Spleen (tissue), 11 donors: ENCODE data around the gene DAZAP1. TPM values are rescaled to one million over a fixed set of nuclear protein-coding genes. Genes with fewer than 3 reads are reported as not detected.

ENCODE experiments used
- DNase-seq: peaks from one replicate; pipeline ENCODE4 v3.0.0-alpha.2; 2020
- H3K27ac ChIP-seq, 8 donors: fragments of 200-600 bp; sonication (generic) in 7 of 8; 1 replicate in 4 of 8; 2 replicates in 4 of 8; pipeline versions ENCODE4 v1.5.0 to v1.8.0; 2016 to 2021; ENCODE audit warnings: inconsistent platforms in 4 of 8, mild to moderate bottlenecking in 4 of 8, moderate library complexity in 1 of 8
- H3K27me3 ChIP-seq, 7 donors: fragments of 200-600 bp; sonication (generic) in 6 of 7; replicated peaks in 1 of 7; 1 replicate in 4 of 7; 2 replicates in 3 of 7; pipeline versions ENCODE4 v1.5.0 to v1.8.0; 2016 to 2021; ENCODE audit warnings: inconsistent platforms in 3 of 7, mild to moderate bottlenecking in 1 of 7
- H3K36me3 ChIP-seq, 6 donors: fragments of 200-600 bp; sonication (generic) in 5 of 6; 1 replicate in 4 of 6; 2 replicates in 2 of 6; pipeline versions ENCODE4 v1.5.0 to v1.8.0; 2016 to 2021; ENCODE audit warnings: inconsistent platforms in 2 of 6
- H3K4me1 ChIP-seq, 6 donors: fragments of 200-600 bp; sonication (generic) in 5 of 6; 1 replicate in 3 of 6; 2 replicates in 3 of 6; pipeline versions ENCODE4 v1.5.0 to v1.8.0; 2016 to 2021; ENCODE audit warnings: inconsistent platforms in 3 of 6
- H3K4me3 ChIP-seq, 8 donors: fragments of 200-600 bp; sonication (generic) in 7 of 8; 1 replicate in 4 of 8; 2 replicates in 4 of 8; pipeline versions ENCODE4 v1.5.0 to v1.8.0; 2016 to 2021; ENCODE audit warnings: inconsistent platforms in 4 of 8, mild to moderate bottlenecking in 4 of 8, moderate library complexity in 2 of 8
- H3K9me3 ChIP-seq, 8 donors: fragments of 200-600 bp; sonication (generic) in 7 of 8; 1 replicate in 4 of 8; 2 replicates in 4 of 8; pipeline versions ENCODE4 v1.5.0 to v1.8.0; 2016 to 2021; ENCODE audit warnings: inconsistent platforms in 4 of 8
- CTCF ChIP-seq, 11 experiments: fragments of 200-600 bp in 7 of 11; fragments of 450-650 bp in 4 of 11; sonication (generic) in 4 of 11; IDR thresholded peaks in 8 of 11; conservative IDR thresholded peaks in 3 of 11; 1 replicate in 7 of 11; 2 replicates in 4 of 11; pipeline versions ENCODE4 v1.4.0 to v1.8.0; 2016 to 2021; ENCODE audit warnings: antibody characterized with exemption in 11 of 11, inconsistent platforms in 4 of 11, mild to moderate bottlenecking in 1 of 11
- POLR2A ChIP-seq, 3 donors: fragments of 450-650 bp; IDR thresholded peaks; one replicate each; pipeline ENCODE4 v1.5.1; 2017; ENCODE audit warnings: antibody characterized with exemption in 3 of 3, mild to moderate bottlenecking in 1 of 3
- POLR2AphosphoS5 ChIP-seq, 3 donors: sonication (generic); formaldehyde crosslinking; IDR thresholded peaks; one replicate each; pipeline ENCODE4 v1.5.1; 2017; ENCODE audit warnings: antibody characterized with exemption in 3 of 3
- WGBS, 5 donors: extraction: QIAGEN DNeasy Blood & Tissue Kit in 3 of 5; methylation state at CpG; one replicate each; pipeline versions ENCODE4 v1.1.5 to v1.1.7; 2013 to 2018; 5-methylcytosine and 5-hydroxymethylcytosine counted together
- intact Hi-C: fragments of 100-400 bp; cut with DNase I; formaldehyde crosslinking; loops from one replicate; pipeline ENCODE4 v1.15.0; 2023; ENCODE audit warnings: low total_unique reads
- polyA plus RNA-seq, 3 donors: library from polyadenylated mRNA; stranded (reverse); fragments of 200-250 nt; gene quantifications; one replicate each; pipeline ENCODE4 v1.2.1, GENCODE V29; 2013
- total RNA-seq, 7 donors: library from RNA; depleted of rRNA in 3 of 7; stranded (reverse); fragments of >200 nt in 3 of 7; fragmentation: NEBNext Ultra II Directional in 4 of 7; extraction: Animal tissue kit (Norgen Biotek cat#: 25700) in 4 of 7; gene quantifications; one replicate each; pipeline versions ENCODE4 v1.1.0 to v1.2.1, GENCODE V29; 2016 to 2021
- donor health status: healthy with polysubstance abuse.
- donor health status: DM: no; HTN: no; CAD: no; lungs with moderate emphysema.
- donor health status: DM: no; HTN: no; CAD: no.
- donor health status: Bipolar disorder and iron deficiency.
- donor health status: healthy.
- donor health status: DM: no; HTN: no; CAD: no.
- donor health status: DM: yes; HTN: yes; CAD: no.

The DAZAP1 gene
- total and polyA plus RNA-seq, 10 donors = 43.8 to 137 (median 99.6) TPM

GRCh38 chr19:1416014-1416841, 8.8 kb downstream of the DAZAP1 start:
- Histone ChIP-seq H3K36me3 (peaks cover 0 to 92% (median 43%) of the 10 kb centered on the region in 6 donors), H3K9me3 (no peaks in the 10 kb centered on the region), H3K27me3 (no peaks in the 10 kb centered on the region), H3K27ac (peak overlapping the region; percentile 38 to 98 (median 88)), H3K4me3 (peak overlapping the region in 2 of 8 donors; percentile 4 to 21), H3K4me1 (peaks cover 46 to 88% (median 72%) of the 10 kb centered on the region in 6 donors)
- intact Hi-C loops = no loop called here
- no peak for TF ChIP-seq CTCF (IDR thresholded peaks at IDR 0.05 in 8 of 11, conservative IDR thresholded peaks at IDR 0.05 in 3 of 11)
- TF ChIP-seq POLR2AphosphoS5 (IDR thresholded peaks at IDR 0.05) = no peak
- TF ChIP-seq POLR2A (IDR thresholded peaks at IDR 0.05) = no peak
- DNase-seq = no peak
- WGBS, 5 donors = 65 to 81% (median 73%) methylated on average over 27 to 28 of the region's 28 CpGs

- H3K4me3 ChIP-seq = no peak overlapping the region
- H3K4me1 ChIP-seq = peaks cover 38 to 86% (median 64%) of the 10 kb centered on the region in 6 donors
- 77 to 93% (median 85%) methylated on average over 21 of the region's 21 CpGs for WGBS, 5 donors
- peak overlapping the region in 6 of 8 donors; percentile 26 to 98 (median 94) for H3K27ac ChIP-seq
- H3K36me3 ChIP-seq = peaks cover 0 to 92% (median 52%) of the 10 kb centered on the region in 6 donors
- H3K9me3 ChIP-seq = no peaks in the 10 kb centered on the region
- no peaks in the 10 kb centered on the region for H3K27me3 ChIP-seq
- intact Hi-C loops = no loop called here
- no peak for DNase-seq
- no peak for TF ChIP-seq CTCF (IDR thresholded peaks at IDR 0.05 in 8 of 11, conservative IDR thresholded peaks at IDR 0.05 in 3 of 11)
- TF ChIP-seq POLR2AphosphoS5 (IDR thresholded peaks at IDR 0.05) = peak in 1 of 3 donors; percentile 47
- TF ChIP-seq POLR2A (IDR thresholded peaks at IDR 0.05) = no peak
Observed at GRCh38 chr19:1417145-1417544, 9.8 kb downstream of the DAZAP1 start.

GRCh38 chr19:1417681-1418495, 10.5 kb downstream of the DAZAP1 start:
- intact Hi-C loops = no loop called here
- Histone ChIP-seq H3K4me1 (peaks cover 31 to 86% (median 56%) of the 10 kb centered on the region in 6 donors), H3K27ac (peak overlapping the region in 6 of 8 donors; percentile 26 to 98 (median 94)), H3K9me3 (no peaks in the 10 kb centered on the region), H3K36me3 (peaks cover 0 to 92% (median 56%) of the 10 kb centered on the region in 6 donors), H3K27me3 (no peaks in the 10 kb centered on the region), H3K4me3 (no peak overlapping the region)
- WGBS, 5 donors = 76 to 89% (median 84%) methylated on average over 24 to 30 of the region's 30 CpGs
- TF ChIP-seq POLR2AphosphoS5 (IDR thresholded peaks at IDR 0.05) (peak in 2 of 3 donors; percentile 37 to 64), POLR2A (IDR thresholded peaks at IDR 0.05) (no peak), CTCF (IDR thresholded peaks at IDR 0.05 in 8 of 11, conservative IDR thresholded peaks at IDR 0.05 in 3 of 11) (no peak)
- no peak for DNase-seq

GRCh38 chr19:1418496-1418775, 11.1 kb downstream of the DAZAP1 start:
- TF ChIP-seq POLR2AphosphoS5 (IDR thresholded peaks at IDR 0.05) (no peak), POLR2A (IDR thresholded peaks at IDR 0.05) (no peak), CTCF (IDR thresholded peaks at IDR 0.05 in 8 of 11, conservative IDR thresholded peaks at IDR 0.05 in 3 of 11) (no peak)
- WGBS, 5 donors = 79 to 90% (median 86%) methylated on average over 13 of the region's 13 CpGs
- DNase-seq = no peak
- intact Hi-C loops = no loop called here
- Histone ChIP-seq H3K27me3 (no peaks in the 10 kb centered on the region), H3K9me3 (no peaks in the 10 kb centered on the region), H3K27ac (peak overlapping the region in 5 of 8 donors; percentile 25 to 98 (median 96)), H3K36me3 (peaks cover 0 to 92% (median 56%) of the 10 kb centered on the region in 6 donors), H3K4me1 (peaks cover 31 to 86% (median 52%) of the 10 kb centered on the region in 6 donors), H3K4me3 (no peak overlapping the region)
